SK-N-SH (cell line): Measurements from ENCODE around the gene CHCHD5. TPM values are rescaled to one million over a fixed set of nuclear protein-coding genes. Genes with fewer than 3 reads are reported as not detected.

Experiments used
- CTCF ChIA-PET: fragments of 300-600, 350-600 bp; formaldehyde crosslinking; extraction: SDS; loops from one replicate; lab custom pipeline; 2021; lab: Yijun Ruan, JAX
- POLR2A ChIA-PET: fragments of 350-600 bp; sonication (Branson Sonifier 250); formaldehyde crosslinking; extraction: SDS; loops from one replicate; lab custom pipeline; 2020; ENCODE audit warnings: antibody characterized with exemption, inconsistent platforms; lab: Yijun Ruan, JAX
- DNase-seq: peaks from one replicate; pipeline ENCODE4 v3.0.0; 2012
- H2AFZ ChIP-seq: fragments of 200-600 bp; sonication (generic); 2 replicates; pipeline ENCODE4 v1.8.1; 2016; ENCODE audit warnings: antibody characterized with exemption, mild to moderate bottlenecking, low read depth
- H3F3A ChIP-seq: fragments of 200-600 bp; sonication (generic); replicated peaks from 2 replicates; pipeline ENCODE3; 2016; ENCODE audit warnings: antibody characterized with exemption, mild to moderate bottlenecking; ENCODE audit not compliant: insufficient read depth
- H3K27ac ChIP-seq, 2 experiments: fragments of 200-500 bp in 1 of 2; fragments of 200-600 bp in 1 of 2; sonication (Bioruptor generic) in 1 of 2; sonication (generic), shearing (Covaris generic) in 1 of 2; 2 replicates each; pipeline versions ENCODE4 v1.5.1 to v1.6.1; 2014 to 2016; ENCODE audit warnings: low read depth in 2 of 2, inconsistent platforms in 1 of 2, low read length in 1 of 2, mild to moderate bottlenecking in 1 of 2, mixed read lengths in 1 of 2
- H3K27me3 ChIP-seq: fragments of 200-600 bp; sonication (generic), shearing (Covaris generic); 2 replicates; pipeline ENCODE4 v1.6.1; 2016; ENCODE audit warnings: mixed run types; ENCODE audit not compliant: insufficient read depth
- H3K36me3 ChIP-seq, 2 experiments: fragments of 200-500 bp in 1 of 2; fragments of 200-600 bp in 1 of 2; sonication (Bioruptor generic) in 1 of 2; sonication (generic) in 1 of 2; replicated peaks in 1 of 2; 2 replicates each; pipeline versions ENCODE3 to v1.5.1; 2014 to 2016; ENCODE audit warnings: low read length in 1 of 2, mild to moderate bottlenecking in 1 of 2; ENCODE audit not compliant: insufficient read depth in 2 of 2, control insufficient read depth in 1 of 2
- H3K4me1 ChIP-seq, 2 experiments: fragments of 200-500 bp in 1 of 2; fragments of 200-600 bp in 1 of 2; sonication (Bioruptor generic) in 1 of 2; sonication (generic), shearing (Covaris generic) in 1 of 2; 2 replicates each; pipeline versions ENCODE4 v1.5.1 to v1.6.1; 2014 to 2016; ENCODE audit warnings: low read depth in 1 of 2, low read length in 1 of 2, mixed run types in 1 of 2; ENCODE audit not compliant: insufficient read depth in 2 of 2, control insufficient read depth in 1 of 2
- H3K4me2 ChIP-seq: fragments of 200-600 bp; sonication (generic), shearing (Covaris generic); 2 replicates; pipeline ENCODE4 v1.6.1; 2017; ENCODE audit warnings: mixed run types
- H3K4me3 ChIP-seq, 2 experiments: fragments of 200-500 bp in 1 of 2; fragments of 200-600 bp in 1 of 2; sonication (Bioruptor generic) in 1 of 2; sonication (generic), shearing (Covaris generic) in 1 of 2; 2 replicates each; pipeline versions ENCODE4 v1.5.1 to v1.8.1; 2014 to 2016; ENCODE audit warnings: low read depth in 2 of 2, inconsistent platforms in 1 of 2, low read length in 1 of 2, mild to moderate bottlenecking in 1 of 2, mixed read lengths in 1 of 2, moderate library complexity in 1 of 2
- H3K79me2 ChIP-seq: fragments of 200-600 bp; sonication (generic); 2 replicates; pipeline ENCODE4 v1.8.1; 2017; ENCODE audit warnings: mild to moderate bottlenecking; ENCODE audit not compliant: insufficient read depth
- H3K9ac ChIP-seq: fragments of 200-600 bp; sonication (generic); 2 replicates; pipeline ENCODE4 v1.6.1; 2017; ENCODE audit warnings: mixed run types
- H3K9me2 ChIP-seq: fragments of 200-600 bp; sonication (generic); 2 replicates; pipeline ENCODE4 v1.6.1; 2017; ENCODE audit warnings: mixed run types
- H3K9me3 ChIP-seq: fragments of 200-600 bp; sonication (generic); 2 replicates; pipeline ENCODE4 v1.6.1; 2017; ENCODE audit warnings: mixed run types, mild to moderate bottlenecking, moderate library complexity
- H4K20me1 ChIP-seq: fragments of 200-600 bp; sonication (generic); 2 replicates; pipeline ENCODE4 v1.6.1; 2017; ENCODE audit warnings: mild to moderate bottlenecking, mixed run types; ENCODE audit not compliant: insufficient read depth
- CTCF ChIP-seq: fragments of 200-600 bp; sonication (generic); IDR thresholded peaks from 2 replicates; pipeline ENCODE4 v1.6.1; 2017; ENCODE audit warnings: antibody characterized with exemption, mild to moderate bottlenecking, moderate library complexity
- EZH2phosphoT487 ChIP-seq: fragments of 200-600 bp; sonication (generic); IDR thresholded peaks from 2 replicates; pipeline ENCODE4 v1.6.1; 2017; ENCODE audit warnings: low read depth, mixed run types, mild to moderate bottlenecking, antibody characterized with exemption, moderate library complexity, borderline replicate concordance
- FOXJ3 ChIP-seq: sonication (generic); formaldehyde crosslinking; IDR thresholded peaks from 2 replicates; pipeline ENCODE4 v1.5.1; 2020; ENCODE audit warnings: mild to moderate bottlenecking, missing genetic modification reagents
- FOXM1 ChIP-seq: IDR thresholded peaks from 2 replicates; pipeline ENCODE4 v1.4.0; 2012; ENCODE audit warnings: low read depth, mild to moderate bottlenecking
- GABPA ChIP-seq: IDR thresholded peaks from 2 replicates; pipeline ENCODE4 v1.4.0; 2012; ENCODE audit warnings: low read depth, mild to moderate bottlenecking
- GATA2 ChIP-seq: sonication (generic); formaldehyde crosslinking; IDR thresholded peaks from 2 replicates; pipeline ENCODE4 v1.5.0; 2020; ENCODE audit warnings: mild to moderate bottlenecking, missing genetic modification reagents
- JUND ChIP-seq: IDR thresholded peaks from 2 replicates; pipeline ENCODE4 v1.4.0; 2012
- MEF2A ChIP-seq: IDR thresholded peaks from 2 replicates; pipeline ENCODE4 v1.4.0; 2012; ENCODE audit warnings: low read depth, borderline replicate concordance
- MXI1 ChIP-seq: IDR thresholded peaks from 2 replicates; pipeline ENCODE4 v1.6.1; 2012; ENCODE audit warnings: mild to moderate bottlenecking, low read depth, low read length, improper control_type of control experiment
- NFIC ChIP-seq: IDR thresholded peaks from 2 replicates; pipeline ENCODE4 v1.4.0; 2012; ENCODE audit warnings: borderline replicate concordance
- PBX3 ChIP-seq: IDR thresholded peaks from 2 replicates; pipeline ENCODE4; 2012
- POLR2AphosphoS5 ChIP-seq: IDR thresholded peaks from 2 replicates; pipeline ENCODE4 v1.6.1; 2012; ENCODE audit warnings: low read depth, low read length
- RCOR1 ChIP-seq: fragments of 150-350 bp; IDR thresholded peaks from 2 replicates; pipeline ENCODE4 v1.6.1; 2017; ENCODE audit warnings: antibody characterized with exemption, low read length
- RXRA ChIP-seq: IDR thresholded peaks from 2 replicates; pipeline ENCODE4 v1.4.0; 2012; ENCODE audit warnings: low read depth, mild to moderate bottlenecking, borderline replicate concordance
- SIN3A ChIP-seq: IDR thresholded peaks from 2 replicates; pipeline ENCODE4 v1.6.1; 2012; ENCODE audit warnings: low read depth, mild to moderate bottlenecking, low read length, moderate library complexity, borderline replicate concordance
- SMC3 ChIP-seq: IDR thresholded peaks from 2 replicates; pipeline ENCODE4 v1.6.1; 2012; ENCODE audit warnings: low read depth, low read length, improper control_type of control experiment
- TAF1 ChIP-seq: IDR thresholded peaks from 2 replicates; pipeline ENCODE4 v1.6.1; 2012; ENCODE audit warnings: low read depth, mild to moderate bottlenecking, low read length, moderate library complexity, borderline replicate concordance
- USF1 ChIP-seq: IDR thresholded peaks from 2 replicates; pipeline ENCODE4 v1.4.0; 2012; ENCODE audit warnings: low read depth, borderline replicate concordance
- YY1 ChIP-seq: IDR thresholded peaks from 2 replicates; pipeline ENCODE4 v1.4.0; 2012; ENCODE audit warnings: low read depth, mild to moderate bottlenecking
- WGBS: methylation state at CpG from one replicate; pipeline ENCODE4 v1.1.6; 2017; ENCODE audit warnings: low lambda C conversion rate; 5-methylcytosine and 5-hydroxymethylcytosine counted together
- polyA plus RNA-seq, 3 experiments: library from polyadenylated mRNA; depleted of rRNA; stranded (reverse); fragments of >200 nt; gene quantifications; 2 replicates each; pipeline ENCODE4 v1.2.3, GENCODE V29; 2012

Gene CHCHD5
- polyA plus RNA-seq, 1 of the 3 experiments (the other 2 are of a cell fraction) = 55.9 TPM

- TF ChIP-seq FOXM1 (no peak), TAF1 (no peak), CTCF (no peak), FOXJ3 (CRISPR knock-in tag) (no peak), JUND (no peak), GABPA (no peak), POLR2AphosphoS5 (no peak), NFIC (no peak), RXRA (no peak), YY1 (no peak), SMC3 (no peak), MEF2A (no peak), EZH2phosphoT487 (no peak), RCOR1 (no peak), GATA2 (no peak), MXI1 (no peak), SIN3A (no peak), USF1 (no peak), PBX3 (no peak)
- H2AFZ ChIP-seq = no peak overlapping the region
- H3K4me1 ChIP-seq = no peaks in the 10 kb centered on the region; a peak in 1 of 4 replicates
- POLR2A ChIA-PET = no interaction called here
- WGBS = 74% methylated on average over 4 of the region's 4 CpGs
- H3K4me3 ChIP-seq = no peak overlapping the region
- H3K79me2 ChIP-seq = no peaks in the 10 kb centered on the region
- no peaks in the 10 kb centered on the region for H3F3A ChIP-seq
- CTCF ChIA-PET = interaction anchor here (0.7 to 3.1 kb wide), 2 partner anchors 97 to 134 kb away, joined by 3 to 16 read pairs; no protein-coding TSS in a partner anchor
- no peak overlapping the region for H3K9ac ChIP-seq
- H4K20me1 ChIP-seq = no peaks in the 10 kb centered on the region
- no peak overlapping the region for H3K4me2 ChIP-seq
- no peaks in the 10 kb centered on the region for H3K9me2 ChIP-seq
- no peaks in the 10 kb centered on the region for H3K27me3 ChIP-seq
- H3K9me3 ChIP-seq = no peaks in the 10 kb centered on the region
- H3K27ac ChIP-seq = no peak overlapping the region
- no peak for DNase-seq
- peaks cover 1 to 3% of the 10 kb centered on the region in 2 experiments for H3K36me3 ChIP-seq
Measured at GRCh38 chr2:112593736-112594135, 9.3 kb downstream of the CHCHD5 start.
